MV-4-11 (cell line): ENCODE measurements around the gene OR8A1.
"Not testable (repeated sequence)": the region's sequence is repeated elsewhere in the genome, so short reads cannot be mapped to it uniquely, and the experiment has no call there.

Experiments
- DNase-seq: peaks from one replicate; lab custom pipeline; 2025; lab: John Stamatoyannopoulos, UW

The OR8A1 gene

GRCh38 chr11:124595302-124595701 lies 25.5 kb downstream of the OR8A1 start:
- no peak for DNase-seq

- DNase-seq, result no peak
Observed at GRCh38 chr11:124597626-124598025, 27.8 kb downstream of the OR8A1 start.

- DNase-seq, result no peak
Observed at GRCh38 chr11:124600621-124601320, 31.0 kb downstream of the OR8A1 start.

- DNase-seq, result peak; percentile 34
Observed at GRCh38 chr11:124602193-124602592, 32.4 kb downstream of the OR8A1 start.

GRCh38 chr11:124602723-124603122 lies 32.9 kb downstream of the OR8A1 start:
- DNase-seq, result not testable (repeated sequence)

- peak; percentile 92 for DNase-seq
Observed at GRCh38 chr11:124605719-124606118, 35.9 kb downstream of the OR8A1 start.

GRCh38 chr11:124608147-124608546 lies 38.4 kb downstream of the OR8A1 start:
- no peak for DNase-seq

GRCh38 chr11:124610295-124610694 lies 40.5 kb downstream of the OR8A1 start:
- no peak for DNase-seq

- no peak for DNase-seq
Observed at GRCh38 chr11:124611064-124611463, 41.3 kb downstream of the OR8A1 start, which contains the start of gene PANX3. Gene PANX3, plus strand, starts transcription at chr11:124611428. Its CDS starts 129 bp downstream, at chr11:124611557.

- no peak for DNase-seq
Observed at GRCh38 chr11:124612045-124612444, 42.2 kb downstream of the OR8A1 start.

GRCh38 chr11:124612567-124613246 lies 42.9 kb downstream of the OR8A1 start:
- DNase-seq, result no peak

GRCh38 chr11:124618863-124619262 lies 49.1 kb downstream of the OR8A1 start:
- DNase-seq, result no peak
